Astrocyte (in vitro differentiated cells and primary cell): Measurements from ENCODE around the gene NBEA. TPM values are rescaled to one million over a fixed set of nuclear protein-coding genes. Genes with fewer than 3 reads are reported as not detected.

Source experiments
- DNase-seq: peaks from one replicate; pipeline ENCODE4 v3.0.0-alpha.2; 2010; ENCODE audit warnings: low read depth
- FAIRE-seq: peaks from 2 replicates; lab custom pipeline; 2011; peaks lifted over from hg19 to GRCh38; lab: Jason Lieb, UNC
- H2AFZ ChIP-seq: 2 replicates; pipeline ENCODE4 v1.6.0; 2012; ENCODE audit warnings: low read depth, low read length, inconsistent platforms
- H3K27ac ChIP-seq: 2 replicates; pipeline ENCODE4 v1.5.1; 2011; ENCODE audit warnings: low read depth, low read length, inconsistent platforms
- H3K27me3 ChIP-seq: 2 replicates; pipeline ENCODE4 v1.6.0; 2011; ENCODE audit warnings: low read length, inconsistent platforms; ENCODE audit not compliant: insufficient read depth
- H3K36me3 ChIP-seq: 2 replicates; pipeline ENCODE4 v1.5.1; 2011; ENCODE audit warnings: low read length, inconsistent platforms; ENCODE audit not compliant: insufficient read depth
- H3K4me1 ChIP-seq: 2 replicates; pipeline ENCODE4 v1.5.1; 2011; ENCODE audit warnings: low read length, inconsistent platforms; ENCODE audit not compliant: insufficient read depth
- H3K4me2 ChIP-seq: 2 replicates; pipeline ENCODE4 v1.6.0; 2012; ENCODE audit warnings: low read length, inconsistent platforms
- H3K4me3 ChIP-seq: 2 replicates; pipeline ENCODE4 v1.5.1; 2011; ENCODE audit warnings: low read depth, mild to moderate bottlenecking, low read length, inconsistent platforms; ENCODE audit not compliant: insufficient read depth
- H3K79me2 ChIP-seq: 2 replicates; pipeline ENCODE4 v1.6.0; 2012; ENCODE audit warnings: mild to moderate bottlenecking, low read length, inconsistent platforms; ENCODE audit not compliant: insufficient read depth
- H3K9ac ChIP-seq: 2 replicates; pipeline ENCODE4 v1.6.0; 2012; ENCODE audit warnings: mild to moderate bottlenecking, low read length, inconsistent platforms
- H3K9me3 ChIP-seq: 2 replicates; pipeline ENCODE4 v1.5.1; 2012; ENCODE audit warnings: low read depth, mild to moderate bottlenecking, low read length, inconsistent platforms; ENCODE audit not compliant: insufficient read depth
- H4K20me1 ChIP-seq: 2 replicates; pipeline ENCODE4 v1.6.0; 2012; ENCODE audit warnings: low read length, inconsistent platforms; ENCODE audit not compliant: insufficient read depth
- H3K27ac Mint-ChIP-seq: one replicate; pipeline ENCODE4 v1.8.0; 2021; ENCODE audit warnings: mild to moderate bottlenecking, mixed read lengths; ENCODE audit not compliant: unreplicated experiment
- H3K27me3 Mint-ChIP-seq: one replicate; pipeline ENCODE4 v1.8.0; 2021; ENCODE audit warnings: low read depth, mixed read lengths; ENCODE audit not compliant: unreplicated experiment
- H3K36me3 Mint-ChIP-seq: one replicate; pipeline ENCODE4 v1.8.0; 2021; ENCODE audit warnings: low read depth, mixed read lengths; ENCODE audit not compliant: unreplicated experiment
- H3K4me1 Mint-ChIP-seq: one replicate; pipeline ENCODE4 v1.8.0; 2021; ENCODE audit warnings: low read depth, mixed read lengths; ENCODE audit not compliant: unreplicated experiment
- H3K4me3 Mint-ChIP-seq: one replicate; pipeline ENCODE4 v1.8.0; 2021; ENCODE audit warnings: mild to moderate bottlenecking, moderate library complexity, mixed read lengths; ENCODE audit not compliant: unreplicated experiment
- H3K9me3 Mint-ChIP-seq: one replicate; pipeline ENCODE4 v1.8.0; 2021; ENCODE audit warnings: mild to moderate bottlenecking, mixed read lengths; ENCODE audit not compliant: unreplicated experiment
- CTCF ChIP-seq: IDR thresholded peaks from 2 replicates; pipeline ENCODE4 v1.5.1; 2011; ENCODE audit warnings: low read depth, mild to moderate bottlenecking, inconsistent platforms, low read length, moderate library complexity; ENCODE audit not compliant: insufficient read depth
- EZH2 ChIP-seq: IDR thresholded peaks from 2 replicates; pipeline ENCODE4 v1.6.1; 2012; ENCODE audit warnings: mild to moderate bottlenecking, low read length, inconsistent platforms; ENCODE audit not compliant: insufficient read depth
- total RNA-seq: library from RNA; stranded (reverse); gene quantifications from 2 replicates; pipeline ENCODE4 v1.2.1, GENCODE V29; 2021

Gene NBEA
- total RNA-seq, 1 donor from 2014 or later = 7.8 TPM

- no peak for FAIRE-seq
- Histone ChIP-seq H3K9me3 (no peaks in the 10 kb centered on the region), H3K27me3 (no peaks in the 10 kb centered on the region), H2AFZ (no peak overlapping the region), H3K79me2 (no peaks in the 10 kb centered on the region), H3K27ac (no peak overlapping the region), H3K4me2 (no peak overlapping the region), H3K9ac (no peak overlapping the region), H3K4me3 (no peak overlapping the region), H3K36me3 (no peaks in the 10 kb centered on the region), H3K4me1 (no peaks in the 10 kb centered on the region), H4K20me1 (no peaks in the 10 kb centered on the region)
- no peak overlapping the region for H3K4me3 Mint-ChIP-seq
- TF ChIP-seq CTCF = no peak
- H3K36me3 Mint-ChIP-seq = no peaks in the 10 kb centered on the region
- no peaks in the 10 kb centered on the region for H3K27me3 Mint-ChIP-seq
- DNase-seq = peak; percentile 4
- no peaks in the 10 kb centered on the region for H3K4me1 Mint-ChIP-seq
- H3K9me3 Mint-ChIP-seq = no peaks in the 10 kb centered on the region
- no peak overlapping the region for H3K27ac Mint-ChIP-seq
Measured at GRCh38 chr13:35191883-35192282, 249.8 kb downstream of the NBEA start.

DNA sequence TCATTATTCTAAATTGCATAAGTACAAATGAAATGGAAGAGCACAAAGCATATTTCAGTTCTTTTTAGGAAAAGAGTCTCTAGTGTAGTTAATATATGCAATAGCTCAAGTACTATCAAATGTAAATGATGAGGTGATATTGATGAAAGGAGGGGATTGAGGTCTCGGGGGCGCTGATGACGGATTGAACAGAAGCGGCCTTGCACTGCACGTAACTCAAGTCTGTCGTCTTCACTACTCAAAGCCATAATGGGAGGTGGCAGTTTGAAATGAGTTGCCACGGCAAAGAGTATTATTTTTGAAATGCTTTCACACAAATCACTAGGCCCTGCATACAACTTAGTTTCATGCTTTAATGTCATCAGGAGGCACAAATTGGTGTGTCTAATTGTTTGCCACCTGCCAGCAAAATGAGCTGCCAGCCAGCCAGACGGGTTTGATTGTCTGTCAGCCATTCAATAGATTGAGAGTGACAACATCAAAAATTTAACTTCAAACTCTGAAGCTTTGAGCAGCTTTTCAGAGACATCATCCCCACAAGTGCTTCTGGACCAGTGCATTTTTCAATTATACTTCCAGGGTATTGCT, 256.6 kb downstream of the NBEA start:
- Histone ChIP-seq H3K27ac (no peak overlapping the region), H3K4me2 (no peak overlapping the region), H3K9ac (no peak overlapping the region), H4K20me1 (no peaks in the 10 kb centered on the region), H3K4me1 (no peaks in the 10 kb centered on the region), H3K4me3 (no peak overlapping the region), H2AFZ (no peak overlapping the region), H3K79me2 (no peaks in the 10 kb centered on the region), H3K36me3 (no peaks in the 10 kb centered on the region), H3K9me3 (no peaks in the 10 kb centered on the region), H3K27me3 (no peaks in the 10 kb centered on the region)
- FAIRE-seq (no peak), DNase-seq (no peak)
- Mint-ChIP-seq H3K27ac (no peak overlapping the region), H3K27me3 (no peaks in the 10 kb centered on the region), H3K9me3 (no peaks in the 10 kb centered on the region), H3K4me1 (no peaks in the 10 kb centered on the region), H3K36me3 (no peaks in the 10 kb centered on the region), H3K4me3 (no peak overlapping the region)
- TF ChIP-seq EZH2 (no peak), CTCF (no peak)

GRCh38 chr13:35208587-35208986, 266.5 kb downstream of the NBEA start:
- H2AFZ ChIP-seq = no peak overlapping the region
- no peak for FAIRE-seq
- no peaks in the 10 kb centered on the region for H3K4me1 Mint-ChIP-seq
- no peak overlapping the region for H3K27ac ChIP-seq
- no peaks in the 10 kb centered on the region for H3K9me3 Mint-ChIP-seq
- peaks cover 4% of the 10 kb centered on the region for H3K36me3 Mint-ChIP-seq
- no peaks in the 10 kb centered on the region for H3K36me3 ChIP-seq
- no peaks in the 10 kb centered on the region for H3K79me2 ChIP-seq
- no peaks in the 10 kb centered on the region for H3K9me3 ChIP-seq
- H3K4me1 ChIP-seq = no peaks in the 10 kb centered on the region
- no peaks in the 10 kb centered on the region for H3K27me3 Mint-ChIP-seq
- H3K27me3 ChIP-seq = no peaks in the 10 kb centered on the region
- H3K9ac ChIP-seq = no peak overlapping the region
- H3K4me3 Mint-ChIP-seq = no peak overlapping the region
- no peak for DNase-seq
- H4K20me1 ChIP-seq = no peaks in the 10 kb centered on the region
- TF ChIP-seq EZH2 (no peak), CTCF (no peak)
- no peak overlapping the region for H3K4me2 ChIP-seq
- no peak overlapping the region for H3K27ac Mint-ChIP-seq
- H3K4me3 ChIP-seq = no peak overlapping the region
